Measurements from ENCODE around the gene SNAI1. TPM values are rescaled to one million over a fixed set of nuclear protein-coding genes. Genes with fewer than 3 reads are reported as not detected.

The SNAI1 gene
- polyA plus RNA-seq, 1 donor (not counting 4 experiments of a cell fraction or from before 2014, with no cell fraction given), result not detected

GRCh38 chr20:50037123-50037522, 54.3 kb downstream of the SNAI1 start:
- no peaks in the 10 kb centered on the region for H3K79me2 ChIP-seq (ENCODE audit: control insufficient read depth, insufficient read depth, low read length)
- no peaks in the 10 kb centered on the region for H3K9me3 ChIP-seq (ENCODE audit: control insufficient read depth, low read depth, low read length)
- DNase-seq (ENCODE audit: low read depth, low spot score) (no peak), FAIRE-seq (no peak)
- H4K20me1 ChIP-seq (ENCODE audit: control insufficient read depth, extremely low read depth, insufficient read depth, low read length), result peaks cover 2% of the 10 kb centered on the region
- H3K27me3 ChIP-seq (ENCODE audit: control insufficient read depth, extremely low read depth, insufficient read depth, low read length), result peaks cover 10% of the 10 kb centered on the region
- no peak overlapping the region for H3K27ac ChIP-seq (ENCODE audit: control insufficient read depth, insufficient read depth, low read length)
- H3K4me2 ChIP-seq (ENCODE audit: control insufficient read depth, extremely low read depth, insufficient read depth, low read depth, low read length), result no peak overlapping the region
- H3K36me3 ChIP-seq (ENCODE audit: control insufficient read depth in 2 of 2, extremely low read depth in 1 of 2, insufficient read depth in 2 of 2, low read length in 2 of 2), result no peaks in the 10 kb centered on the region
- no peak overlapping the region for H3K9ac ChIP-seq (ENCODE audit: control insufficient read depth, extremely low read depth, insufficient read depth, low read length)
- peaks cover 3% of the 10 kb centered on the region for H3K9me1 ChIP-seq (ENCODE audit: control insufficient read depth, extremely low read depth, insufficient read depth, low read length)
- H3K4me1 ChIP-seq (ENCODE audit: control insufficient read depth, extremely low read depth, insufficient read depth, low read length), result peaks cover 14% of the 10 kb centered on the region
- H2AFZ ChIP-seq (ENCODE audit: control insufficient read depth, low read length), result no peak overlapping the region
- dilution Hi-C loops (cut with MboI; ENCODE audit: extremely low pct_ligation_motif_present, low sequenced_read_pairs), result no loop called here
- H3K4me3 ChIP-seq (ENCODE audit: control insufficient read depth in 2 of 3, extremely low read depth in 1 of 3, insufficient read depth in 2 of 3, low read depth in 1 of 3, low read length in 3 of 3), result no peak overlapping the region
- no peak for TF ChIP-seq EZH2 (IDR thresholded peaks at IDR 0.05; ENCODE audit: low read length)
- TF ChIP-seq CTCF (optimal IDR thresholded peaks at IDR 0.05 in 1 of 3, IDR thresholded peaks at IDR 0.05 in 1 of 3, conservative IDR thresholded peaks at IDR 0.05 in 1 of 3; ENCODE audit: extremely low read depth in 1 of 3, insufficient read depth in 2 of 3, low read length in 3 of 3), result no peak

- peaks cover 3% of the 10 kb centered on the region for H3K9me1 ChIP-seq (ENCODE audit: control insufficient read depth, extremely low read depth, insufficient read depth, low read length)
- H3K27me3 ChIP-seq (ENCODE audit: control insufficient read depth, extremely low read depth, insufficient read depth, low read length), result peaks cover 10% of the 10 kb centered on the region
- no peak overlapping the region for H3K27ac ChIP-seq (ENCODE audit: control insufficient read depth, insufficient read depth, low read length)
- DNase-seq (ENCODE audit: low read depth, low spot score) (no peak), FAIRE-seq (no peak)
- H3K4me1 ChIP-seq (ENCODE audit: control insufficient read depth, extremely low read depth, insufficient read depth, low read length), result peaks cover 14% of the 10 kb centered on the region
- no peaks in the 10 kb centered on the region for H3K79me2 ChIP-seq (ENCODE audit: control insufficient read depth, insufficient read depth, low read length)
- peaks cover 2% of the 10 kb centered on the region for H4K20me1 ChIP-seq (ENCODE audit: control insufficient read depth, extremely low read depth, insufficient read depth, low read length)
- no peak overlapping the region for H3K9ac ChIP-seq (ENCODE audit: control insufficient read depth, extremely low read depth, insufficient read depth, low read length)
- TF ChIP-seq CTCF (optimal IDR thresholded peaks at IDR 0.05 in 1 of 3, IDR thresholded peaks at IDR 0.05 in 1 of 3, conservative IDR thresholded peaks at IDR 0.05 in 1 of 3; ENCODE audit: extremely low read depth in 1 of 3, insufficient read depth in 2 of 3, low read length in 3 of 3) (no peak), EZH2 (IDR thresholded peaks at IDR 0.05; ENCODE audit: low read length) (no peak)
- H3K36me3 ChIP-seq (ENCODE audit: control insufficient read depth in 2 of 2, extremely low read depth in 1 of 2, insufficient read depth in 2 of 2, low read length in 2 of 2), result no peaks in the 10 kb centered on the region
- dilution Hi-C loops (cut with MboI; ENCODE audit: extremely low pct_ligation_motif_present, low sequenced_read_pairs), result no loop called here
- no peak overlapping the region for H3K4me3 ChIP-seq (ENCODE audit: control insufficient read depth in 2 of 3, extremely low read depth in 1 of 3, insufficient read depth in 2 of 3, low read depth in 1 of 3, low read length in 3 of 3)
- no peak overlapping the region for H3K4me2 ChIP-seq (ENCODE audit: control insufficient read depth, extremely low read depth, insufficient read depth, low read depth, low read length)
- H3K9me3 ChIP-seq (ENCODE audit: control insufficient read depth, low read depth, low read length), result no peaks in the 10 kb centered on the region
- no peak overlapping the region for H2AFZ ChIP-seq (ENCODE audit: control insufficient read depth, low read length)
Observed at GRCh38 chr20:50037575-50037974, 54.8 kb downstream of the SNAI1 start.

Measured in keratinocyte (primary cell).